Progenitor cell of endocrine pancreas (in vitro differentiated cells): ENCODE measurements around the gene WWC2. TPM values are rescaled to one million over a fixed set of nuclear protein-coding genes. Genes with fewer than 3 reads are reported as not detected.

Experiments used
- DNase-seq: peaks from one replicate; pipeline ENCODE4 v3.0.0; 2021; ENCODE audit warnings: low spot score; ENCODE audit not compliant: unreplicated experiment
- H3K27ac Mint-ChIP-seq: 2 replicates; pipeline ENCODE4 v1.8.0; 2021; ENCODE audit warnings: mild to moderate bottlenecking, moderate library complexity, mixed read lengths
- H3K27me3 Mint-ChIP-seq: 2 replicates; pipeline ENCODE4 v1.8.0; 2021; ENCODE audit warnings: mixed read lengths
- H3K36me3 Mint-ChIP-seq: 2 replicates; pipeline ENCODE4 v1.8.0; 2022; ENCODE audit warnings: mixed read lengths; ENCODE audit not compliant: insufficient read depth
- H3K4me1 Mint-ChIP-seq: 2 replicates; pipeline ENCODE4 v1.8.0; 2021; ENCODE audit warnings: low read depth, mixed read lengths
- H3K4me3 Mint-ChIP-seq: 2 replicates; pipeline ENCODE4 v1.8.0; 2021; ENCODE audit warnings: low read depth, mild to moderate bottlenecking, moderate library complexity, mixed read lengths
- H3K9me3 Mint-ChIP-seq: 2 replicates; pipeline ENCODE4 v1.8.0; 2021; ENCODE audit warnings: low read depth, mixed read lengths
- total RNA-seq: library from RNA; stranded (reverse); gene quantifications from 2 replicates; pipeline ENCODE4 v1.2.1, GENCODE V29; 2021
- TF ChIP-seq, protein P1 (sequence below): fragments of 200-600 bp; sonication (generic); IDR thresholded peaks from one replicate; pipeline ENCODE4 v1.5.0; 2021; ENCODE audit warnings: antibody characterized with exemption, mild to moderate bottlenecking; ENCODE audit not compliant: unreplicated experiment

WWC2 gene
- total RNA-seq, 1 donor from 2014 or later: 57.0 TPM

DNA sequence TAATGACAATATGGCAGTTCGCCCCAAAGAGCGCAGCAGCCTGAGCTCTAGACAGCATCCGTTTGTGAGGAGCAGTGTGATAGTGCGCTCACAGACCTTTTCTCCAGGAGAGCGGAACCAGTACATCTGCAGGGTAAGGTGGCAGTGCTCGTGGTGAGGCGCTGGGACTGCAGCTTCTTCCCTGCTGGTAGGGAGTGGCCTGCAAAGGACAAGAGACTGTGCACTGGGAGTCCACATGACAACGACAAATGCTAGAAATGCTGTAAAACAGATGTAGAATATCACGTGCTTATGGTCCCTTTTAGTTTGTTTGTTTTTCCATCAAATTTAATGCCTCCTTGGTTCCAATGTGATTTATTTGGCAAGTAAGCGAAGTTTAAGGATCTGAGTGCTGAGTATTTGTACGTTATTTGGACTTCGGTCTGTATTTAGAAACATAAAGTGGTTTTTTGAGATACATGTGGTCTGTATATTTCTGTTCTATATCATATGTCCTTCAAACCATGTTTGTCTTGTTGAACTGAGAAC is 185.3 kb downstream of the WWC2 start:
- H3K9me3 Mint-ChIP-seq: no peaks in the 10 kb centered on the region
- peaks cover 15% of the 10 kb centered on the region for H3K4me1 Mint-ChIP-seq
- peaks cover 25% of the 10 kb centered on the region for H3K36me3 Mint-ChIP-seq
- TF ChIP-seq, protein P1, sequence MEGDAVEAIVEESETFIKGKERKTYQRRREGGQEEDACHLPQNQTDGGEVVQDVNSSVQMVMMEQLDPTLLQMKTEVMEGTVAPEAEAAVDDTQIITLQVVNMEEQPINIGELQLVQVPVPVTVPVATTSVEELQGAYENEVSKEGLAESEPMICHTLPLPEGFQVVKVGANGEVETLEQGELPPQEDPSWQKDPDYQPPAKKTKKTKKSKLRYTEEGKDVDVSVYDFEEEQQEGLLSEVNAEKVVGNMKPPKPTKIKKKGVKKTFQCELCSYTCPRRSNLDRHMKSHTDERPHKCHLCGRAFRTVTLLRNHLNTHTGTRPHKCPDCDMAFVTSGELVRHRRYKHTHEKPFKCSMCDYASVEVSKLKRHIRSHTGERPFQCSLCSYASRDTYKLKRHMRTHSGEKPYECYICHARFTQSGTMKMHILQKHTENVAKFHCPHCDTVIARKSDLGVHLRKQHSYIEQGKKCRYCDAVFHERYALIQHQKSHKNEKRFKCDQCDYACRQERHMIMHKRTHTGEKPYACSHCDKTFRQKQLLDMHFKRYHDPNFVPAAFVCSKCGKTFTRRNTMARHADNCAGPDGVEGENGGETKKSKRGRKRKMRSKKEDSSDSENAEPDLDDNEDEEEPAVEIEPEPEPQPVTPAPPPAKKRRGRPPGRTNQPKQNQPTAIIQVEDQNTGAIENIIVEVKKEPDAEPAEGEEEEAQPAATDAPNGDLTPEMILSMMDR: no peak
- H3K27me3 Mint-ChIP-seq: no peaks in the 10 kb centered on the region
- no peak overlapping the region for H3K4me3 Mint-ChIP-seq
- H3K27ac Mint-ChIP-seq: no peak overlapping the region
- no peak for DNase-seq

DNA sequence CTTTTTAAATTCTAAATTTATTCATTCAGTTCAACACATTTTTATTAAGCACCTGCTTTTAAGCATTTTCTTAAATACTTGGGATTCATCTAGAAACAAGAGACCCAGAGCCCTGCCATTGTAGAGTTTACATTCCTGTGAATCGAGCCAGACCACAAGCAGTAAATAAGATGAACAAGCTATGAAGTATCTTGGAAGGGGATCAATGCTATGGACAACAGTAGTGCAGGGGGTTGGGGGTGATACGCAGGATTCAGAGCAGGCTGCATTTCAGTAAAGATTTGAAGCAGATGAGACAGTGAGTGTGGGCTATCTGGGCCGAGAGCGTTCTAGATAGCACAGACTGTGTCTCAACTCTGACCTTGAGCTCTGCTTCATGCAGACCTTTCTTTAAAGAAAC is 185.9 kb downstream of the WWC2 start:
- H3K4me1 Mint-ChIP-seq: peaks cover 15% of the 10 kb centered on the region
- no peak overlapping the region for H3K27ac Mint-ChIP-seq
- peaks cover 26% of the 10 kb centered on the region for H3K36me3 Mint-ChIP-seq
- no peaks in the 10 kb centered on the region for H3K9me3 Mint-ChIP-seq
- no peak for DNase-seq
- no peaks in the 10 kb centered on the region for H3K27me3 Mint-ChIP-seq
- TF ChIP-seq, protein P1: no peak
- no peak overlapping the region for H3K4me3 Mint-ChIP-seq

DNA sequence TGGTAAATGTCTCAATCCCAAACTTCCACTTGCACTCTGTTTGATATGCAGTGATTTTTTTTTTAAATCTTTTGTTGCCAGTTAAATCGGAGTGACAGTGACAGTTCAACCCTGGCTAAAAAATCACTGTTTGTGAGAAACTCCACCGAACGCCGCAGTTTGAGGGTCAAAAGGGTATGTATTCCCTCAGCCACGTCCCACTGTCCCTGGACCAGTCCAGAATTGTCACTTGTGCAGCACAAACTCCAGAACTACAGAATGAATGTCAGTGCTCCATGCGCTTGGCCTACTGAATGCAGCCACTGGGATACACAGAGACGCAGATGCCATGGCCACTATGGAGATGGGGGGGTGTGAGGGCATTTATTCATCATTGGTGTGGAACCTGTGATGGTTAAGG is 186.8 kb downstream of the WWC2 start:
- peaks cover 28% of the 10 kb centered on the region for H3K36me3 Mint-ChIP-seq
- H3K27ac Mint-ChIP-seq: no peak overlapping the region

DNA sequence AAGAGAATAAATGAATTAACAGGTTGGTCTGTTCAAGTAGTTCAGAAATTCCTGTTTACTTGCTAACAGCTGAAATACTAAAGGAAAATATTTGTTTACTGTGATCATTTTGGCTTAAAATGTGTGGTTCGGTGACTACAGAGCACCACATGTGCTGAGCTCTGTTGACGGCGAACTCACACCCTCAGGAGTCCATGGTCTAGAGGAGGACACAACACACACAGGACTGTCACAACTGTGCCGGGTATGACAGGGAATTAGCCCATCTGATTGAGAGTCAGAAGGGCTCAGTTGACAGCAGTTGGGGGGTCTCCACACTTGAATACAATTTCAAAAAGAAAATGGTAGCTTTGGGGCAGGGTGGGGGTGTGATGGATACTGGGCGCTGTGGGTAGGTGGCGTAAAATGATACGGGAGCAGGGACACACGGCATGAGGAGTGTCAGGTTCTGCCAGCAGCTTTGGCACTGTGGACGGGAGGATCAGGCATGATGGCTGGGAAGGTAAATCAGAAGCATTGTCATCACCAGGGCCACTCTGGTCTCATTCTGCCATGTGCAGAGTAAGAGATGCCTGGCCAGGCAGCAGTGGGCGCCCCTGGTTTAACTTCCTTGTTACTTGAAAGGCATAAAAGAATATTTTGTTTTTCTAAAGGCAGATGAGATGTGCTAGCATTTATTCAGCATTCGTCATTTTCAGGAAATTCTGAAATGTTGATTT is 187.7 kb downstream of the WWC2 start:
- Mint-ChIP-seq H3K9me3 (no peaks in the 10 kb centered on the region), H3K36me3 (peaks cover 33% of the 10 kb centered on the region), H3K27ac (no peak overlapping the region), H3K27me3 (no peaks in the 10 kb centered on the region), H3K4me3 (no peak overlapping the region), H3K4me1 (peaks cover 13% of the 10 kb centered on the region)
- TF ChIP-seq, protein P1: no peak
- no peak for DNase-seq

More for the DNA sequence above, 186.8 kb downstream of the WWC2 start:
- no peaks in the 10 kb centered on the region for H3K27me3 Mint-ChIP-seq
- TF ChIP-seq, protein P1: no peak
- DNase-seq: no peak
- H3K9me3 Mint-ChIP-seq: no peaks in the 10 kb centered on the region
- no peak overlapping the region for H3K4me3 Mint-ChIP-seq
- H3K4me1 Mint-ChIP-seq: peaks cover 13% of the 10 kb centered on the region

DNA sequence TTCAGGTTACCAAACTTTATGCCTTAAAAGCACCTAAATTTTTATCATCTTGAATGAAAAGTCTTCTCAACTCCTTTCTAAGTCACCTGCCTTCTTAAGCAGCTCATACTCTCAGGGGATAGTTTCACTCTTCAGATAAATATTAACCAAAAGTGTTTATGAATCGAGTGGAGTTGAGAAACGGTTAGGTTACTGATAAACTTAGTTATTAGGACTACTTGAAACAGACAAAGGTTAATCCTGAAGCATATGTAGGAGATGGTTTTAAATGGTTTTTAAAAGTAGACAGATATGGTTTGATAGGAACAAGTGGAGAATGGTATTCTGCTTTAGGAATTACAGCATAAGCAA is 188.2 kb downstream of the WWC2 start:
- no peak for DNase-seq
- H3K4me1 Mint-ChIP-seq: peaks cover 8% of the 10 kb centered on the region
- H3K36me3 Mint-ChIP-seq: peaks cover 30% of the 10 kb centered on the region
- no peak overlapping the region for H3K27ac Mint-ChIP-seq
- TF ChIP-seq, protein P1: no peak
- no peaks in the 10 kb centered on the region for H3K9me3 Mint-ChIP-seq
- H3K27me3 Mint-ChIP-seq: no peaks in the 10 kb centered on the region
- no peak overlapping the region for H3K4me3 Mint-ChIP-seq
